GM12892 (cell line): ENCODE data around the gene SNAP25.

Experiments
- POLR2A ChIP-seq: IDR thresholded peaks from 2 replicates; pipeline ENCODE4 v1.6.1; 2011; ENCODE audit warnings: low read depth, low read length, control low read depth
- TAF1 ChIP-seq: IDR thresholded peaks from 2 replicates; pipeline ENCODE4 v1.6.1; 2011; ENCODE audit warnings: low read depth, mild to moderate bottlenecking, control low read depth, low read length, borderline replicate concordance

GRCh38 chr20:10242166-10242565, 23.5 kb downstream of the SNAP25 start:
- TF ChIP-seq POLR2A (no peak), TAF1 (no peak)
